LHCN-M2 (cell line): ENCODE data around the gene SLC2A4. TPM values are rescaled to one million over a fixed set of nuclear protein-coding genes. Genes with fewer than 3 reads are reported as not detected.
A peak's percentile ranks its signal among the peaks of the same experiment; 100 is the strongest.

Experiments used
- DNase-seq: peaks from one replicate; pipeline ENCODE4 v3.0.0-alpha.2; 2012; ENCODE audit warnings: low read depth
- total RNA-seq: library from RNA; depleted of rRNA; stranded (reverse); fragments of >200 nt; gene quantifications from 2 replicates; pipeline ENCODE4 v1.2.3, GENCODE V29; 2014

SLC2A4 gene
- total RNA-seq, 1 experiment from 2014 or later = 0.11 TPM

GRCh38 chr17:7246779-7247178 lies 34.7 kb upstream of the SLC2A4 start:
- no peak for DNase-seq

- no peak for DNase-seq
Observed at GRCh38 chr17:7248796-7249195, 32.7 kb upstream of the SLC2A4 start.

- no peak for DNase-seq
Observed at GRCh38 chr17:7249214-7249613, 32.3 kb upstream of the SLC2A4 start.

- no peak for DNase-seq
Observed at GRCh38 chr17:7249830-7250229, 31.7 kb upstream of the SLC2A4 start.

- no peak for DNase-seq
Observed at GRCh38 chr17:7250695-7251627, 30.6 kb upstream of the SLC2A4 start.

GRCh38 chr17:7251661-7252175 lies 29.8 kb upstream of the SLC2A4 start, which contains the start of gene CTDNEP1:
Gene CTDNEP1, minus strand, starts transcription at chr17:7251734. Its CDS starts 438 bp downstream, at chr17:7251296.
- peak; percentile 100 for DNase-seq

GRCh38 chr17:7252176-7253043 lies 29.1 kb upstream of the SLC2A4 start, which contains the start of gene ELP5:
Gene ELP5, plus strand, starts transcription at chr17:7252215. Its CDS starts 336 bp downstream, at chr17:7252551.
- DNase-seq = peak; percentile 94

GRCh38 chr17:7253082-7253481 lies 28.4 kb upstream of the SLC2A4 start:
- DNase-seq = no peak

GRCh38 chr17:7254511-7254910 lies 27.0 kb upstream of the SLC2A4 start:
- DNase-seq = no peak

- no peak for DNase-seq
Observed at GRCh38 chr17:7256766-7257456, 24.6 kb upstream of the SLC2A4 start.

GRCh38 chr17:7258731-7259554 lies 22.6 kb upstream of the SLC2A4 start:
- DNase-seq = peak; percentile 46

GRCh38 chr17:7259555-7259889 lies 22.0 kb upstream of the SLC2A4 start:
- DNase-seq = no peak

- no peak for DNase-seq
Observed at GRCh38 chr17:7260151-7260550, 21.4 kb upstream of the SLC2A4 start.

GRCh38 chr17:7260651-7261378 lies 20.7 kb upstream of the SLC2A4 start:
- no peak for DNase-seq

GRCh38 chr17:7261379-7262191 lies 19.9 kb upstream of the SLC2A4 start:
- no peak for DNase-seq

- DNase-seq = no peak
Observed at GRCh38 chr17:7262192-7262934, 19.2 kb upstream of the SLC2A4 start, which contains the start of gene CLDN7. Gene CLDN7, minus strand, starts transcription at chr17:7262478. Its CDS starts 435 bp downstream, at chr17:7262043.

- DNase-seq = no peak
Observed at GRCh38 chr17:7262935-7263800, 18.4 kb upstream of the SLC2A4 start.
